Natural killer cell treated with Interleukin-12 subunit alpha and Interleukin-12 subunit beta and Interleukin-15 and Interleukin-18, amount 100 ng/mL, for 72 hours (primary cell): Measurements from ENCODE around the gene PRKAR2B. TPM values are rescaled to one million over a fixed set of nuclear protein-coding genes. Genes with fewer than 3 reads are reported as not detected.
"Not testable (repeated sequence)": the region's sequence is repeated elsewhere in the genome, so short reads cannot be mapped to it uniquely, and the experiment has no call there.

Experiments
- ATAC-seq, 2 donors: fragments of 150-1000 bp; cut with Tn5 transposase in 1 of 2; sonication (Bioruptor Pico), chemical (Tn5 transposase) in 1 of 2; 2 replicates each; pipeline ENCODE4 v1.10.0; 2021
- DNase-seq: peaks from one replicate; pipeline ENCODE4 v3.0.0; 2022; ENCODE audit warnings: low spot score
- H3K27ac Mint-ChIP-seq, 2 donors: 1 replicate in 1 of 2; 2 replicates in 1 of 2; pipeline ENCODE4 v1.8.0; 2022; ENCODE audit warnings: mixed read lengths in 2 of 2, mild to moderate bottlenecking in 1 of 2, moderate library complexity in 1 of 2
- H3K27me3 Mint-ChIP-seq, 2 donors: 1 replicate in 1 of 2; 2 replicates in 1 of 2; pipeline ENCODE4 v1.8.0; 2022; ENCODE audit warnings: mixed read lengths in 2 of 2
- H3K36me3 Mint-ChIP-seq: one replicate; pipeline ENCODE4 v1.8.0; 2022; ENCODE audit warnings: mixed read lengths
- H3K4me1 Mint-ChIP-seq, 2 donors: 1 replicate in 1 of 2; 2 replicates in 1 of 2; pipeline ENCODE4 v1.8.0; 2022; ENCODE audit warnings: low read depth in 2 of 2, mixed read lengths in 2 of 2, mild to moderate bottlenecking in 1 of 2
- H3K4me3 Mint-ChIP-seq: one replicate; pipeline ENCODE4 v1.8.0; 2022; ENCODE audit warnings: mixed read lengths
- H3K9me3 Mint-ChIP-seq: 2 replicates; pipeline ENCODE4 v1.8.0; 2022; ENCODE audit warnings: mixed read lengths
- total RNA-seq, 2 donors: library from RNA; stranded (reverse); gene quantifications; one replicate each; pipeline ENCODE4 v1.2.3, GENCODE V29; 2022

The PRKAR2B gene
- total RNA-seq, 2 donors from 2014 or later, result 0.57 to 4.7 TPM

- H3K36me3 Mint-ChIP-seq, result no peaks in the 10 kb centered on the region
- peaks cover 0 to 12% of the 10 kb centered on the region in 2 donors for H3K4me1 Mint-ChIP-seq
- ATAC-seq (no peak), DNase-seq (no peak)
- no peaks in the 10 kb centered on the region for H3K9me3 Mint-ChIP-seq
- H3K27me3 Mint-ChIP-seq, result peaks cover 2 to 14% of the 10 kb centered on the region in 2 donors
- H3K4me3 Mint-ChIP-seq, result no peak overlapping the region
- H3K27ac Mint-ChIP-seq, result no peak overlapping the region
Observed at GRCh38 chr7:107035446-107035845, 9.1 kb upstream of the PRKAR2B start.

GRCh38 chr7:107036535-107036934 lies 8.0 kb upstream of the PRKAR2B start:
- Mint-ChIP-seq H3K27ac (no peak overlapping the region), H3K4me1 (peaks cover 0 to 12% of the 10 kb centered on the region in 2 donors), H3K4me3 (no peak overlapping the region), H3K36me3 (no peaks in the 10 kb centered on the region), H3K9me3 (no peaks in the 10 kb centered on the region), H3K27me3 (peaks cover 2 to 9% of the 10 kb centered on the region in 2 donors)
- ATAC-seq (no peak), DNase-seq (no peak)

GRCh38 chr7:107037717-107038603 lies 6.5 kb upstream of the PRKAR2B start:
- peaks cover 0 to 12% of the 10 kb centered on the region in 2 donors for H3K4me1 Mint-ChIP-seq
- H3K4me3 Mint-ChIP-seq, result no peak overlapping the region
- no peaks in the 10 kb centered on the region for H3K36me3 Mint-ChIP-seq
- DNase-seq (no peak), ATAC-seq (no peak)
- H3K27ac Mint-ChIP-seq, result no peak overlapping the region
- H3K9me3 Mint-ChIP-seq, result no peaks in the 10 kb centered on the region
- peaks cover 2 to 6% of the 10 kb centered on the region in 2 donors for H3K27me3 Mint-ChIP-seq

GRCh38 chr7:107039199-107039900 lies 5.2 kb upstream of the PRKAR2B start:
- no peak overlapping the region for H3K27ac Mint-ChIP-seq
- H3K9me3 Mint-ChIP-seq, result no peaks in the 10 kb centered on the region
- H3K4me1 Mint-ChIP-seq, result peaks cover 4 to 17% of the 10 kb centered on the region in 2 donors
- H3K27me3 Mint-ChIP-seq, result peaks cover 5 to 6% of the 10 kb centered on the region in 2 donors
- no peak for ATAC-seq
- DNase-seq, result no peak
- H3K36me3 Mint-ChIP-seq, result no peaks in the 10 kb centered on the region
- H3K4me3 Mint-ChIP-seq, result no peak overlapping the region

GRCh38 chr7:107041097-107041496 lies 3.4 kb upstream of the PRKAR2B start:
- Mint-ChIP-seq H3K4me1 (peaks cover 14 to 19% of the 10 kb centered on the region in 2 donors), H3K4me3 (no peak overlapping the region), H3K9me3 (no peaks in the 10 kb centered on the region), H3K27ac (no peak overlapping the region), H3K27me3 (peaks cover 13 to 16% of the 10 kb centered on the region in 2 donors), H3K36me3 (no peaks in the 10 kb centered on the region)
- ATAC-seq (no peak), DNase-seq (no peak)

- not testable (repeated sequence) for H3K4me3 Mint-ChIP-seq, H3K36me3 Mint-ChIP-seq
Observed at GRCh38 chr7:107041764-107042163, 2.7 kb upstream of the PRKAR2B start.

GRCh38 chr7:107042326-107042910 lies 2.1 kb upstream of the PRKAR2B start:
- ATAC-seq, H3K27ac Mint-ChIP-seq, DNase-seq, H3K4me3 Mint-ChIP-seq, H3K36me3 Mint-ChIP-seq, H3K9me3 Mint-ChIP-seq: not testable (repeated sequence)
- peaks cover 14 to 23% of the 10 kb centered on the region in 2 donors for H3K27me3 Mint-ChIP-seq
- peaks cover 14 to 19% of the 10 kb centered on the region in 2 donors for H3K4me1 Mint-ChIP-seq

More at GRCh38 chr7:107041764-107042163, 2.7 kb upstream of the PRKAR2B start:
- not testable (repeated sequence) for ATAC-seq, H3K9me3 Mint-ChIP-seq, H3K27ac Mint-ChIP-seq, DNase-seq
- peaks cover 14 to 19% of the 10 kb centered on the region in 2 donors for H3K27me3 Mint-ChIP-seq
- H3K4me1 Mint-ChIP-seq, result peaks cover 14 to 19% of the 10 kb centered on the region in 2 donors

GRCh38 chr7:107043491-107043890 lies 1.0 kb upstream of the PRKAR2B start:
- H3K9me3 Mint-ChIP-seq, result no peaks in the 10 kb centered on the region
- ATAC-seq (no peak), DNase-seq (no peak)
- H3K4me1 Mint-ChIP-seq, result peaks cover 14 to 19% of the 10 kb centered on the region in 2 donors
- no peaks in the 10 kb centered on the region for H3K36me3 Mint-ChIP-seq
- H3K27ac Mint-ChIP-seq, result peak overlapping the region in 1 of 2 donors; percentile 6
- H3K27me3 Mint-ChIP-seq, result peaks cover 19 to 34% of the 10 kb centered on the region in 2 donors
- peak overlapping the region; percentile 79 for H3K4me3 Mint-ChIP-seq

GRCh38 chr7:107043921-107044346 lies 571 bp upstream of the PRKAR2B start:
- Mint-ChIP-seq H3K9me3 (no peaks in the 10 kb centered on the region), H3K4me1 (peaks cover 14 to 19% of the 10 kb centered on the region in 2 donors), H3K27me3 (peaks cover 22 to 38% of the 10 kb centered on the region in 2 donors), H3K36me3 (no peaks in the 10 kb centered on the region), H3K27ac (peak overlapping the region in 1 of 2 donors; percentile 6), H3K4me3 (peak overlapping the region; percentile 79)
- ATAC-seq (no peak), DNase-seq (no peak)

- Mint-ChIP-seq H3K36me3 (no peaks in the 10 kb centered on the region), H3K27ac (peak overlapping the region in 1 of 2 donors; percentile 14), H3K4me1 (peaks cover 12 to 14% of the 10 kb centered on the region in 2 donors), H3K27me3 (peaks cover 27 to 50% of the 10 kb centered on the region in 2 donors), H3K9me3 (no peaks in the 10 kb centered on the region), H3K4me3 (peak overlapping the region; percentile 84)
- DNase-seq (no peak), ATAC-seq (no peak)
Observed at GRCh38 chr7:107045195-107045960, 873 bp downstream of the PRKAR2B start.

- peaks cover 12 to 14% of the 10 kb centered on the region in 2 donors for H3K4me1 Mint-ChIP-seq
- no peak for ATAC-seq
- no peaks in the 10 kb centered on the region for H3K9me3 Mint-ChIP-seq
- H3K4me3 Mint-ChIP-seq, result peak overlapping the region; percentile 84
- H3K27me3 Mint-ChIP-seq, result peaks cover 27 to 56% of the 10 kb centered on the region in 2 donors
- H3K27ac Mint-ChIP-seq, result no peak overlapping the region
- no peaks in the 10 kb centered on the region for H3K36me3 Mint-ChIP-seq
- DNase-seq, result no peak
Observed at GRCh38 chr7:107045980-107046379, 1.5 kb downstream of the PRKAR2B start.

GRCh38 chr7:107046491-107047259 lies 2.2 kb downstream of the PRKAR2B start:
- ATAC-seq, result no peak

More at GRCh38 chr7:107046491-107047259, 2.2 kb downstream of the PRKAR2B start:
- DNase-seq, result no peak
- Mint-ChIP-seq H3K36me3 (no peaks in the 10 kb centered on the region), H3K4me3 (no peak overlapping the region), H3K9me3 (no peaks in the 10 kb centered on the region), H3K27me3 (peaks cover 27 to 57% of the 10 kb centered on the region in 2 donors), H3K27ac (no peak overlapping the region), H3K4me1 (peaks cover 12 to 14% of the 10 kb centered on the region in 2 donors)
